HepG2 (cell line): Measurements from ENCODE around the gene TAF13. TPM values are rescaled to one million over a fixed set of nuclear protein-coding genes. Genes with fewer than 3 reads are reported as not detected.

ENCODE experiments used
- AFF4 ChIP-seq: sonication (generic); formaldehyde crosslinking; IDR thresholded peaks from 2 replicates; pipeline ENCODE4 v1.4.0; 2020; ENCODE audit warnings: missing genetic modification reagents
- FOSL1 ChIP-seq: sonication (generic); formaldehyde crosslinking; IDR thresholded peaks from 2 replicates; pipeline ENCODE4 v1.9.0; 2021; ENCODE audit warnings: missing genetic modification reagents, borderline replicate concordance
- FOXM1 ChIP-seq: sonication (generic); formaldehyde crosslinking; IDR thresholded peaks from 2 replicates; pipeline ENCODE4 v1.5.0; 2020; ENCODE audit warnings: missing genetic modification reagents
- HHEX ChIP-seq: IDR thresholded peaks from 2 replicates; pipeline ENCODE4 v1.6.1; 2016; ENCODE audit warnings: control low read depth
- HOMEZ ChIP-seq: IDR thresholded peaks from 2 replicates; pipeline ENCODE4 v1.6.1; 2016; ENCODE audit warnings: low read depth
- MIXL1 ChIP-seq: IDR thresholded peaks from 2 replicates; pipeline ENCODE4 v1.6.1; 2016
- NR2F6 ChIP-seq, 2 experiments: IDR thresholded peaks; 2 replicates each; pipeline ENCODE4 v1.6.1; 2016; ENCODE audit warnings: antibody characterized with exemption in 1 of 2, mild to moderate bottlenecking in 1 of 2
- RELA ChIP-seq: sonication (generic); formaldehyde crosslinking; IDR thresholded peaks from 2 replicates; pipeline ENCODE4 v1.4.0; 2020; ENCODE audit warnings: missing genetic modification reagents
- RFX3 ChIP-seq: IDR thresholded peaks from 2 replicates; pipeline ENCODE4 v1.6.1; 2016; ENCODE audit warnings: missing biosample characterization, missing genetic modification reagents
- TIGD3 ChIP-seq: sonication (generic); formaldehyde crosslinking; IDR thresholded peaks from 2 replicates; pipeline ENCODE4 v1.5.1; 2020; ENCODE audit warnings: mild to moderate bottlenecking, missing genetic modification reagents, borderline replicate concordance
- TRAFD1 ChIP-seq: sonication (generic); formaldehyde crosslinking; IDR thresholded peaks from 2 replicates; pipeline ENCODE4 v1.5.1; 2020; ENCODE audit warnings: missing genetic modification reagents, mild to moderate bottlenecking, borderline replicate concordance
- ZC3H13 ChIP-seq: sonication (generic); formaldehyde crosslinking; IDR thresholded peaks from 2 replicates; pipeline ENCODE4 v1.8.1; 2023; ENCODE audit warnings: mild to moderate bottlenecking, missing genetic modification reagents, moderate library complexity
- ZNF101 ChIP-seq: sonication (generic); formaldehyde crosslinking; IDR thresholded peaks from 2 replicates; pipeline ENCODE4 v1.4.0; 2020; ENCODE audit warnings: mild to moderate bottlenecking, low read depth, missing genetic modification reagents, borderline replicate concordance
- ZNF614 ChIP-seq: IDR thresholded peaks from 2 replicates; pipeline ENCODE4 v1.6.1; 2018; ENCODE audit warnings: missing biosample characterization, missing genetic modification reagents, inconsistent platforms, borderline replicate concordance
- ZNF770 ChIP-seq: sonication (generic); formaldehyde crosslinking; IDR thresholded peaks from 2 replicates; pipeline ENCODE4 v1.5.0; 2020; ENCODE audit warnings: mild to moderate bottlenecking, missing genetic modification reagents
- ZNF792 ChIP-seq: IDR thresholded peaks from 2 replicates; pipeline ENCODE4 v1.6.1; 2016
- ZNF816 ChIP-seq: sonication (generic); formaldehyde crosslinking; IDR thresholded peaks from 2 replicates; pipeline ENCODE4 v1.8.0; 2022; ENCODE audit warnings: missing genetic modification reagents, mild to moderate bottlenecking, borderline replicate concordance
- ZSCAN12 ChIP-seq: sonication (generic); formaldehyde crosslinking; IDR thresholded peaks from 2 replicates; pipeline ENCODE4 v1.9.0; 2021; ENCODE audit warnings: mild to moderate bottlenecking, missing genetic modification reagents
- polyA plus RNA-seq, 8 experiments: library from polyadenylated mRNA; depleted of rRNA in 3 of 8; stranded (reverse) in 7 of 8; unstranded in 1 of 8; fragments of >200 nt; fragmentation: Illumina TruSeq in 4 of 8; extraction: Trizol in 4 of 8; gene quantifications; 2 replicates each; pipeline versions ENCODE4 v1.2.1 to v1.2.3, GENCODE V29; 2011 to 2016; ENCODE audit warnings: low read depth in 4 of 8, missing spikeins in 1 of 8, mixed read lengths in 1 of 8; ENCODE audit not compliant: insufficient read depth in 1 of 8
- total RNA-seq, 5 experiments: library from RNA; depleted of rRNA; stranded (reverse); fragments of >200 nt; fragmentation: Illumina TruSeq; extraction: Trizol; gene quantifications; 2 replicates each; pipeline ENCODE4 v1.2.3, GENCODE V29; 2016; ENCODE audit warnings: low read depth in 1 of 5

The TAF13 gene
- total and polyA plus RNA-seq, 2 of the 13 experiments (the other 11 are each of a cell fraction or from before 2014, with no cell fraction given), result 11.5 to 36.3 TPM

GRCh38 chr1:109090196-109091077, 14.6 kb upstream of the TAF13 start, which contains the start of gene TMEM167B (continued):
- TF ChIP-seq TIGD3 (CRISPR knock-in tag) (no peak), ZNF101 (CRISPR knock-in tag) (no peak), HOMEZ (peak; percentile 30; the same call in 1 of the 2 replicates), FOSL1 (CRISPR knock-in tag) (no peak), ZNF770 (CRISPR knock-in tag) (peak; percentile 64; the same call in 1 of the 2 replicates), ZNF792 (peak; percentile 98), HHEX (peak; percentile 31; the same call in 1 of the 2 replicates), TRAFD1 (CRISPR knock-in tag) (peak; percentile 60; the same call in 1 of the 2 replicates), ZNF614 (CRISPR knock-in tag) (peak; percentile 78), AFF4 (no peak), ZSCAN12 (0 out of 2 replicates have a peak, but pooled peaks have one; percentile 36), NR2F6 (IDR thresholded peaks at IDR 0.05) (no peak), NR2F6 (CRISPR knock-in tag; IDR thresholded peaks at IDR 0.05) (peak; percentile 77), ZNF816 (CRISPR knock-in tag) (no peak; the same call in 1 of the 2 replicates), ZC3H13 (CRISPR knock-in tag) (peak; percentile 74; the same call in 1 of the 2 replicates), FOXM1 (no peak), RFX3 (CRISPR knock-in tag) (peak; percentile 29; the same call in 1 of the 2 replicates), MIXL1 (CRISPR knock-in tag) (peak; percentile 81), RELA (CRISPR knock-in tag) (no peak)
